GM10266 (cell line): ENCODE data around the gene NEIL1.
"Not testable (repeated sequence)": the region's sequence is repeated elsewhere in the genome, so short reads cannot be mapped to it uniquely, and the experiment has no call there.

ENCODE experiments used
- DNase-seq: peaks from one replicate; pipeline ENCODE4 v3.0.0; 2012; ENCODE audit errors: extremely low spot score
- CTCF ChIP-seq: IDR thresholded peaks from 2 replicates; pipeline ENCODE4 v1.5.1; 2012; ENCODE audit warnings: mild to moderate bottlenecking, low read depth; ENCODE audit not compliant: control insufficient read depth, insufficient read depth; ENCODE audit errors: missing control alignments

Gene NEIL1

GRCh38 chr15:75342221-75342620 is 4.6 kb upstream of the NEIL1 start:
- no peak for TF ChIP-seq CTCF
- no peak for DNase-seq

GRCh38 chr15:75343953-75344352 is 2.9 kb upstream of the NEIL1 start:
- DNase-seq = not testable (repeated sequence)

- peak; percentile 67 for DNase-seq
- TF ChIP-seq CTCF = no peak
Measured at GRCh38 chr15:75347222-75348033, 589 bp downstream of the NEIL1 start.

- TF ChIP-seq CTCF = no peak
- no peak for DNase-seq
Measured at GRCh38 chr15:75348034-75348561, 1.3 kb downstream of the NEIL1 start.

GRCh38 chr15:75348562-75349350 is 1.9 kb downstream of the NEIL1 start:
- DNase-seq = peak; percentile 32
- TF ChIP-seq CTCF = no peak

GRCh38 chr15:75349351-75349669 is 2.5 kb downstream of the NEIL1 start:
- DNase-seq = not testable (repeated sequence)

GRCh38 chr15:75349851-75350588 is 3.2 kb downstream of the NEIL1 start:
- DNase-seq = peak; percentile 73
- TF ChIP-seq CTCF = no peak

- TF ChIP-seq CTCF = no peak
- peak; percentile 20 for DNase-seq
Measured at GRCh38 chr15:75350601-75351361, 3.9 kb downstream of the NEIL1 start.
